Dermis blood vessel endothelial cell (primary cell): ENCODE measurements around the gene PIH1D2. TPM values are rescaled to one million over a fixed set of nuclear protein-coding genes. Genes with fewer than 3 reads are reported as not detected.
A peak's percentile ranks its signal among the peaks of the same experiment; 100 is the strongest.
"Not testable (repeated sequence)": the region's sequence is repeated elsewhere in the genome, so short reads cannot be mapped to it uniquely, and the experiment has no call there.

Experiments
- DNase-seq: peaks from one replicate; pipeline ENCODE4 v3.0.0; 2010
- total RNA-seq: library from RNA; depleted of rRNA; stranded (reverse); fragments of >200 nt; gene quantifications from 2 replicates; pipeline ENCODE4 v1.2.3, GENCODE V29; 2014

The PIH1D2 gene
- total RNA-seq, 1 donor from 2014 or later = 1.4 TPM

DNA sequence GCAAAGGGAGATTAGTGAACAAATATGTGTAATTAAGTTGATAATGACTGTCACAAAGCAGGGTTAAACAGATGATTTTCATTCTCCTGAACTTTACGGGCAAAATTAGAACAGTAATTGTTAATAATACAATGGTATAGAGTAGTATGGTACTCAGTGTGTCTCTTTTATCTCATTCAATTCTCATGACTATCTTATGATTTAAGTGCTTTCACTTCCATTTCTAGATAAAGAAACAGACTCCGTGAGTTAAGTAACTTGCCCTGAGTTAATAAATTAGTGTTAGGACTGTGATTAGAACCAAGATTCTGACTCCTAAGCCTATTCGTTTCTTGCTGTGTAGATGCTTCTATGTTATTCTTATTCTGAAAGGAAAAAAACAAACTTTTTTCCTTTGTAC, 22.0 kb downstream of the PIH1D2 start:
- no peak for DNase-seq

DNA sequence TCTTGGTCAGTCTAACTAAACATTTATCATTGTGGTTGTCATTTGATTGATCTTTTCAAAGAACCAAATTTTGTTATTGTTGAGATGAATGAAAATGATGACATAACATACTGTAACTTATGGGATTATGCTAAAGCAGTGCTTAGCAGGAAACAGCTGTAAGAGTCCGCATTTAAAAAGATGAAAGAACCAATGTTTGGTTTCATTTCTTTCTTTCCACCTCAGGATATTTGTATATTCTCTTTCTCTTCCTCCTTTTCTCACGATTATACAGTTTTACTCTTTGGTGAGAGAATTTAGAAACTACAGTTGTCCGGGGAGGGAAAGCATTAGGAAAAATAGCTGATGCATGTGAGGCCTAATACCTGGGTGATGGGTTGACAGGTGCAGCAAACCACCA, 23.1 kb downstream of the PIH1D2 start:
- no peak for DNase-seq

DNA sequence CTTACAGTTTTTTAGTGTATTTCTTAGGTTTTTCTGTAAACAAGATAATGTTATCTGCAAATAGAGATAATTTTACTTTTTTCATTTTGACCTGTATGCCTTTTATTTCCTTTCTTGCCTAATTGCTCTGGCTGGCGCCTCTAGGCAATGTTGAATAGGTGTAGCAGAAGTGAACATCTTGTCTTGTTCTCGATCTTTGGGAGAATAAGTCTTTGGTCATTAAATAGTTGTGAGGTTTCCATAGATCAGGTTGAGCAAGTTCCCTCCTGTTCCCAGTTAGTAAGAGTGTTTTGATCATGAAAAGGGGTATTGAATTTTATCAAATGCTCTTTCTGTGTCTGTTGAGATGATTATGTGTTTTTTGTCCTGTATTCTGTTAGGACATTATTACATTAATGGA, 24.0 kb downstream of the PIH1D2 start:
- no peak for DNase-seq

DNA sequence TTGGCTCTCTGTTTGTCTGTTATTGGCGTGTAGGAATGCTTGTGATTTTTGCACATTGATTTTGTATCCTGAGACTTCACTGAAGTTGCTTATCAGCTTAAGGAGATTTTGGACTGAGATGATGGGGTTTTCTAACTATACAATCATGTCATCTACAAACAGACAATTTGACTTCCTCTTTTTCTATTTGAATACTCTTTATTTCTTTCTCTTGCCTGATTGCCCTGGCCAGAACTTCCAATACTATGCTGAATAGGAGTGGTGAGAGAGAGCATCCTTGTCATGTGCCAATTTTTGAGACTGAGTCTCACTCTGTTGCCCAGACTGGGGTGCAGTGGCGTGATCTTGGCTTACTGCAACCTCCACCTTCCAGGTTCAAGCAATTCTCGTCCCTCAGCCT, 25.6 kb downstream of the PIH1D2 start:
- DNase-seq = not testable (repeated sequence)

DNA sequence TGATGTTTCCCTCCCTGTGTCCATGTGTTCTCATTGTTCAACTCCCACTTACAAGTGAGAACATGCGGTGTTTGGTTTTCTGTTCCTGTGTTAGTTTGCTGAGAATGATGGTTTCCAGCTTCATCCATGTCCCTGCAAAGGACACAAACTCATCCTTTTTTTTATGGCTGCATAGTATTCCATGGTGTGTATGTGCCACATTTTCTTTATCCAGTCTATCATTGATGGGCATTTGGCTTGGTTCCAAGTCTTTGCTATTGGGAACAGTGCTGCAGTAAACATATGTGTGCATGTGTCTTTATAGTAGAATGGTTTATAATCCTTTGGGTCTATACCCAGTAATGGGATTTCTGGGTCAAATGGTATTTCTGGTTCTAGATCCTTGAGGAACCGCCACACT, 27.2 kb downstream of the PIH1D2 start:
- DNase-seq = not testable (repeated sequence)

DNA sequence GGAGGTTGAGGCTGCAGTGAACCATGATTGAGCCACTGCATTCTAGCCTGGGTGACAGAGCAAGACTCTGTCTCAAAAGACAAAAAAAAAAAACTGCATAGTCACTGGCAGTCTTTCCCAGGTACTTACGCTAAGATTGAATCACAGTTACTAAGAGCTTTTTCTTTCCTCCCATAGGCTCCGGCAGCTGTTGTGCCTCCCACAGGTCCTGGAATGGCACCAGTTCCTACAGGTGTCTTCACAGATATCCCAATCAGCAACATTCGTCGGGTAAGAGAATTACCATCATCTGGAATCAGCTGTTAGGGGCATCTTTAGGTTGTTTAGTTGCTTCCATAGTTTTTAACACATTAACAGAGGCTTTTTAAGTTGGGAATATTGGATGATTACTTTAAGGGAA, 28.9 kb downstream of the PIH1D2 start:
- DNase-seq = no peak

DNA sequence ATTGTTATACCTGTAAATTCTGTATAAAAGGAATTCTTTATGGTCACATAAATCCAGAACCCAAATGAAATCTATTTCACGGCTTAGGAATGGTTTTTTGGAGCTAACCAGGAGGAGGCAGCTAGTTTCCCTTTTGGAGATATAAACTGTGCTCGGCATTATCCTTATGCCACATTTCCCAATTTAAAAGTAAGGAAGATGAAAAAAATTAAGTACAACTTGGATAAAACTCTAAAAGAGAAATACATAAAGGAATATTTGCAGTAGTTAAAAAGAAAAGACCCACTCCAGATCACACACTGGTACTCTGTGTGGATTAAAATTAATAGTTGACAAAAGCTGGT, 30.9 kb downstream of the PIH1D2 start:
- DNase-seq = no peak

DNA sequence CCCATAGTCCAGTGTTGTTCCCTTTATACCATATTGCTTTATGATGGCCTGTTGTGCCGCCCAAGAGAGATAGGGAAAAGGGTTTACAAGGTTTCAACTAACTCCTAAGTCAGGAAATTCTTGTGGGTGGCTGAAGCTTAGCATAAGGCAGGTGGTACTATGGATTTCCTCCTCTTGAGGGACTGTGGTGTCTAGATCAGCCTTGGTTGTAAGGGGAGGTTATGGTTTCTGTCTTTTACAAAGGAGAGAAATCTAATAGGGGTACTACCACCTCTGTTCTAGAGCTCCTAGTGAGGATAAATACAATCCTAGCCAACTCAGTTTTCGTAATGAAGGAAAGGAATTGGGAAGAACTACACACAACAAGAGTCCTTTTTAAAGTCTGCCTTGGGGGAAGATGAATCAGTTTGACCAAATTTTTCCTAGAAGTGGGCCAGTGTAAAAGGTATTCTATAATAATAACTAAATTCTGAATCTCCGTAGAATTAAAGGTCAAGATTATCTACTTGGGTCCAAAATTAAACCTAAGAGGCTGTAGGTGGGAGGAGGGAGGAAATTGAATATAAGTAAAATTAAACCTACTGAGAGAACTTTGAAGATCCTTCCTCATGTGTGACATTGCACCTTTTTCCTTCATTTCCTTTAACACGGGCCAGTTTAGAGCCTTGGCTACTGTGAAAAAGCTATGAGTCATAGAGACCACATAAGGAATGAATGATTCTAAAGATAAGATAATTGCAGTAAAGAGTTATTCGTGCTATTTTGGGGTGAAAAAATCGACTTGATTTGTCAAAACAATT, 31.5 kb downstream of the PIH1D2 start:
- DNase-seq = peak; percentile 79

DNA sequence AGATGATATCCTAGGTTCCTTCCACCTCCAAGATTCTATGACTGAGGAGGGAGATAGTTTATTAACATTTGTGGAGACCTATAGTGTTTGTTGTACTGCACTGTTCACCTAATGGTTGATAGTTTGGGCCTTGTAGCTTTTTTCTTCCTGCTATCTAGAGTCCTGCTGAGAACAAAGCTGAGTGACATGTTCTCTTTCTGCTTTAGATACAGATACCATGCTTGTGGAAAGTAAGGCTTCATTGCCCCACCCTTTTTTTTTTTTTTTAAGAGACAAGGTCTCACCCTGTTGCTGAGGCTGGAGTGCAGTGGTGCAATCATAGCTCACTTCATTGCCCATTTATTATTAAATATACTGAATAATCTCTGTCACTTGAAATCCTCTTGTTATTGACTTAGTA, 36.3 kb downstream of the PIH1D2 start:
- no peak for DNase-seq

DNA sequence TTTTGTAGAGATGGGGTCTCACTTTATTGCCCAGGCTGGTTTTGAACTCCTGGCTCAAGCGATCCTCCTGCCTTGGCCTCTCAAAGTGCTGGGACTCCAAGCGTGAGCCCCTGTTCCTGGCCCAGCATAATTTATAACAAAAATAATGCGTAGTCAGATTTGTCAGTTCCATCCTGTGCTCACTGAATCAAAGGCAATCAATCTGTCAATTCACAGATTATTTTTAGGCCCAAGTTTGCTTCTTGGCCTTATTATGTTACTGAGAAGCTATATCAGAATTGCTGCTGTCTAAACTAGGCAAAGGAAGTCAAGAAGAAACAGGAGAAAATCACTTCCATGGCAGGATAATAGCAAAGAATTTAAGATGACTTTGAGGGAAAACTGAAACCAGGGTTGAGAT, 39.9 kb downstream of the PIH1D2 start:
- no peak for DNase-seq

DNA sequence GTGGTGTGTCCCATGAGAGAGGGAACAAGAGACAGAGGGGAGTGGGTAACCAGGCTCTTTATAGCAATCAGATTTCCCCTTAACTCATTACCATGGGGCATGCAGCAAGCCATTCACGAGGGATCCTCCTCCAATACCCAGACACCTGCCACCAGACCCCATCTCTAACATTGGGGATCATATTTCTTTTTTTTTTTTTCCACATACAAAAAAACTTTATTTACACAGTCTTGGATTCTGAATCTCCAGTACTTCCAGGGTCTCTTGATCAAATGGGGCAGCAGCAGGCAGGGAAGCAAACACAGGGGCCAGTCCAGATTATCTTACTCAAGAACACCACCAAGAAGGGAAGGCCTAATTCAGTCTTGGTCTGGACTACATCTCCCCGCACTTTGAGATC, 44.4 kb downstream of the PIH1D2 start:
- DNase-seq = no peak

DNA sequence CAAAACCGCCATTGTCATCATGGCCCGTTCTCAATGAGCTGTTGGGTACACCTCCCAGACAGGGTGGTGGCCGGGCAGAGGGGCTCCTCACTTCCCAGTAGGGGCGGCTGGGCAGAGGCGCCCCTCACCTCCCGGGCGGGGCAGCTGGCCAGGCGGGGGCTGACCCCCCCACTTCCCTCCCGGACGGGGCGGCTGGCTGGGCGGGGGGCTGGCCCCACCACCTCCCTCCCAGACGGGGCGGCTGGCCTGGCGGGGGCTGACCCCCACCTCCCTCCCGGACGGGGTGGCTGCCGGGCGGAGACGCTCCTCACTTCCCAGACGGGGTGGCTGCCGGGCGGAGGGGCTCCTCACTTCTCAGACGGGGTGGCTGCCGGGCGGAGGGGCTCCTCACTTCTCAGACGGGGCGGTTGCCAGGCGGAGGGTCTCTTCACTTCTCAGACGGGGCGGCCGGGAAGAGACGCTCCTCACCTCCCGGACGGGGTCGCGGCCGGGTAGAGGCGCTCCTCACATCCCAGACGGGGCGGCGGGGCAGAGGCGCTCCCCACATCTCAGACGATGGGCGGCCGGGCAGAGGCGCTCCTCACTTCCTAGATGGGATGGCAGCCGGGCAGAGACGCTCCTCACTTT, 46.9 kb downstream of the PIH1D2 start:
- DNase-seq = not testable (repeated sequence)

DNA sequence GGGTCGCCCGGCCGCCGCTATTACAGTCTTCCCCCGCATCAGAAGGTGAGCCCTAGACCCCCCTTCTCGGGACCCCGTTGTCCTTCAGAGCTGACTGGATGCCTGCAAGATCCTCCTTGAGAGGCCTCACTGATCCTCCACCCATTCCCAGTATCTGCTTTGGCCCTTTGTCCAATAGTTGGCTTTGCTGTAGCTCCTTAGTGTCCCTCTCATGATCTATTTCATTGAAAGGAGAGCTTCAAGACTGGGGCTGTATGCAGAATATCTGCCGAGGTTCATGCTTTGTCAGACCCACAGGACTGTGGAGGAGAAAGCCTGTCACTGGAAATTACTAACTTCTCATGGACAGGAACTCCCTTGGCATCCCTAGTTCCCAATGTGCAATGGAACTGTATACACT, 48.1 kb downstream of the PIH1D2 start:
- DNase-seq = peak; percentile 29

DNA sequence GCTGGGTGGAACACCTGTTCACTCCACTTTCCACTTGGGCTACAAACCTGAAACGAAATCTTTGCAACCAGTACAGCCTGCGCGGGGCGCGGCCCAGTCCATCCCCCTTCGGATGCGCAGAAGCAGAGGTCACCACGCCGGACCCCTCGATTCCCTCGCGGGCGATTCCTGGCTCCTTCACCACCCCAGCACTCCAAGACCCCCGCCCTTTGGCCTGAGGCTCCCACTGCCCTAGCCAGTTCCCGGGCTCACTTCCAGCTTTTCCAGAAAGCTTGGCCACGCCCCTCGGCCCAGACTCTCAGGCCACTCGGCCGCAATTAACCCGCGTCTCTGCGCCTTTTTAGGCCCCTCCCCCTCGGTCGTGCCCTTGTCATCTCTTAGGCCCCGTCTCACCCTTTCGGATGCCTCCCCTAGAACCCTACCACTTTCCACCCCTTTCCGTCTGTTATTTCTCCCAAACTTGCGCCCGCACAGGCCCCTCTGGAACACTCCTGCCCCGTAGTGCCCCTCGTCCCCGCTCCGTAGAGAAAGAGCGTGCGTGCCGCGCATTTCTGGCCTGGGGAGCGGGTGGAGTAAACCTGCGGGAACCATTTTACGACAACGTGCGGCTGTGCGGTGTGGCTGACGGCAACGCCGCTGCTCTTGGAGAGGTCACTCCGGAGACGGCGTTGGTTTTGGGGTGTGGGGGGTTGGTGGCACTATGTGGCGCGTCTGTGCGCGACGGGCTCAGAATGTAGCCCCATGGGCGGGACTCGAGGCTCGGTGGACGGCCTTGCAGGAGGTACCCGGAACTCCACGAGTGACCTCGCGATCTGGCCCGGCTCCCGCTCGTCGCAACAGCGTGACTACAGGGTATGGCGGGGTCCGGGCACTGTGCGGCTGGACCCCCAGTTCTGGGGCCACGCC, 48.8 kb downstream of the PIH1D2 start, which contains the start of gene DLAT:
Gene DLAT (plus strand): TSS at position 636 of the 906 bp plus-strand sequence. CDS start 65 bp downstream, at position 701.
- DNase-seq = peak; percentile 85

DNA sequence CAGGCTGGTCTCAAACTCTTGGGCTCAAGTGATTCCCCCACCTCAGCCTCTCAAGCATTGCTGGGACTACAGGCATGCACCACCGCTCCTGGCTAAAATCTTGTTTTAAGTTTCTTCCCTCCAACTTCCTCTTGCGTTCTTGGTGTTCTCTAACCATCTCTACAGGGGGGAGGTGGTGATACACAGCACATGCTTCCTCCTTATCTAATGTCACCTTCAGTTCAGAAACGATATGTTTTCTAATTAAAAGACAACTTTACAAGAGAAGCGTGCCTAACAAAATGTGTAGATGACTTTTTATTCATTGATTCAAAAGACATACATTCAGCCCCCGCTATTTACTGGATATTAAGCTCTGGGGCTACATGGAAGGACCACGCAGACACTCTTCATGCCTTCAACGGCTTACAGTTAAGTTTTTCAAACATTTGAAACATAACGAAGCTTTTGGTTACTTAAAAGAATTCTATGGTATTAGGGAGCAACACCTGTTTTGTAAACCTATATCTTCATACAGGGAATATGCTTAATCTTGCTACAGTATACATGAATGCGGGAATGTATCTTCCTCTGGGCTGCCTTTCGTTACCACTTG, 49.5 kb downstream of the PIH1D2 start:
- peak; percentile 10 for DNase-seq

DNA sequence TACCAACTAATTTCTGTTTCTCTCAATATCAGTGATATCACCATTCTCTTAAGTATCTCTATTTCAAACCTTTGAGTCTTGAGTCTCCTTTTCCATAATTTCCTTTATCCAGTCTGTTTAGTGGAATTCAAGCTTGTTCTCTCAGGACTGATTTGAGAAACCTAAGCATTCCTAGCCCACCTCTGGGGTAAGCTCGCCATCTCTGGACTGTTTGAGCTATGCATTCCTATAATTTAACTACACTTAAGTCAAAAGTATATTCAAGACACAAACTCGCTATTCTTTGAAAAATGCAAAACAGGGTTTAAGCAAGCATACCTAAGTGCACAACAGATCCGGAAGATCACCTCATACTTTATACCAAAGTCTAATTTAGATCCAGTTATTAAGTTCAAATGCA, 50.7 kb downstream of the PIH1D2 start:
- DNase-seq = peak; percentile 11

DNA sequence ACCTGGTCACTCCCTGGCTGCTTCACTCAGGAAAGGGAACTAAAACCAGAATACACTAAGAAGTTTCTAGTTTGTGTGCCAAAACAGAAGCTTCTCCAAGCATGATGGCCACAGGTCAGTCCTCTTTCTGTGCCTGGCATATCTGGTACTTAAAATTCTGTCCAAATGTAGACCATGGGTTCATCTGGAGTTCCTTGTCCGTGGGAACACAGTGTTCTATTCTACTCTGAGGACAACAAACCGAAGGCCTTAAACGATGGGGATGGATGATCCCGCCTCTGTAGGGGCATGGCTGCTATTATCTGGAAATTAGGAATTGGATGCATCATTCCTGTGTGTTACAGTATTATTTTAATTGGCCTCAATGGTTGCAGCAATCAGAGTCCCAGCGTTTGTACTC, 54.8 kb downstream of the PIH1D2 start:
- DNase-seq = no peak

Other genes with a start within 250 kb of the PIH1D2 start
- 28.7 and 31.8 TPM in 2 replicates for gene ALG9, start 202.4 kb downstream of the PIH1D2 start, total RNA-seq
- 1.9 and 2.0 TPM in 2 replicates for gene FDXACB1, start 194.9 kb downstream of the PIH1D2 start, total RNA-seq
- gene CFAP68, start 194.5 kb downstream of the PIH1D2 start, total RNA-seq = 5.3 and 5.7 TPM in 2 replicates
- gene CRYAB, start 162.2 kb downstream of the PIH1D2 start, total RNA-seq = 1.0 and 1.7 TPM in 2 replicates
- gene HSPB2, start 161.3 kb downstream of the PIH1D2 start, total RNA-seq = not detected in 2 replicates
- 0.17 and 0.47 TPM in 2 replicates for gene C11orf52, start 155.1 kb downstream of the PIH1D2 start, total RNA-seq
- gene DIXDC1, start 136.7 kb downstream of the PIH1D2 start, total RNA-seq = 17.7 and 30.8 TPM in 2 replicates
- 25.5 and 41.6 TPM in 2 replicates for gene DLAT, start 48.6 kb downstream of the PIH1D2 start, total RNA-seq
- gene NKAPD1, start 282 bp upstream of the PIH1D2 start, total RNA-seq = 17.9 and 22.0 TPM in 2 replicates
- 43.8 and 54.6 TPM in 2 replicates for gene TIMM8B, start 12.7 kb upstream of the PIH1D2 start, total RNA-seq
- 198 and 201 TPM in 2 replicates for gene SDHD, start 12.9 kb upstream of the PIH1D2 start, total RNA-seq
- 0.33 and 0.34 TPM in 2 replicates for gene IL18, start 90.1 kb upstream of the PIH1D2 start, total RNA-seq
- gene TEX12, start 93.4 kb upstream of the PIH1D2 start, total RNA-seq = not detected in 2 replicates
- gene BCO2, start 101.5 kb upstream of the PIH1D2 start, total RNA-seq = 0.68 and 1.3 TPM in 2 replicates
- gene PTS, start 152.4 kb upstream of the PIH1D2 start, total RNA-seq = 33.9 and 45.1 TPM in 2 replicates
- not detected in 2 replicates for gene PLET1, start 186.8 kb upstream of the PIH1D2 start, total RNA-seq